HepG2 (cell line): ENCODE results near the gene ZNF606. TPM values are rescaled to one million over a fixed set of nuclear protein-coding genes. Genes with fewer than 3 reads are reported as not detected.

Source experiments
- ASH2L ChIP-seq: fragments of 300-600, 200-600 bp; sonication (generic); IDR thresholded peaks from 2 replicates; pipeline ENCODE4 v1.7.0; 2017; ENCODE audit warnings: low read depth, mild to moderate bottlenecking, moderate library complexity, mixed read lengths, low read length; ENCODE audit not compliant: insufficient read length
- BRD4 ChIP-seq: sonication (generic); formaldehyde crosslinking; IDR thresholded peaks from 2 replicates; pipeline ENCODE4 v1.4.0; 2020; ENCODE audit warnings: missing genetic modification reagents
- GABPA ChIP-seq, 2 experiments: IDR thresholded peaks; 2 replicates each; pipeline ENCODE4 v1.6.1; 2011 to 2016; ENCODE audit warnings: low read depth in 2 of 2, low read length in 1 of 2, missing biosample characterization in 1 of 2, missing genetic modification characterization in 1 of 2
- KLF12 ChIP-seq: sonication (generic); formaldehyde crosslinking; IDR thresholded peaks from 2 replicates; pipeline ENCODE4 v1.4.0; 2020; ENCODE audit warnings: missing genetic modification reagents, borderline replicate concordance
- PHF20 ChIP-seq: sonication (generic); formaldehyde crosslinking; IDR thresholded peaks from 2 replicates; pipeline ENCODE4 v1.5.0; 2020; ENCODE audit warnings: mild to moderate bottlenecking, missing genetic modification reagents
- SPEN ChIP-seq: sonication (generic); formaldehyde crosslinking; IDR thresholded peaks from 2 replicates; pipeline ENCODE4 v1.5.1; 2020; ENCODE audit warnings: low read depth, mild to moderate bottlenecking, missing genetic modification reagents
- SRF ChIP-seq: IDR thresholded peaks from 2 replicates; pipeline ENCODE4 v1.6.1; 2011; ENCODE audit warnings: mild to moderate bottlenecking, low read depth, low read length, moderate library complexity
- SUZ12 ChIP-seq: fragments of 150-350 bp; IDR thresholded peaks from 2 replicates; pipeline ENCODE4 v1.6.1; 2014; ENCODE audit warnings: low read depth, low read length
- ZBTB7A ChIP-seq: sonication (generic); formaldehyde crosslinking; IDR thresholded peaks from 2 replicates; pipeline ENCODE4 v1.8.0; 2022; ENCODE audit warnings: mild to moderate bottlenecking, missing genetic modification reagents
- ZBTB7B ChIP-seq: sonication (generic); formaldehyde crosslinking; IDR thresholded peaks from 2 replicates; pipeline ENCODE4 v1.4.0; 2020; ENCODE audit warnings: missing genetic modification reagents
- ZFP37 ChIP-seq: sonication (generic); formaldehyde crosslinking; IDR thresholded peaks from 2 replicates; pipeline ENCODE4 v1.4.0; 2020; ENCODE audit warnings: missing genetic modification reagents, borderline replicate concordance
- ZNF12 ChIP-seq: sonication (generic); formaldehyde crosslinking; IDR thresholded peaks from 2 replicates; pipeline ENCODE4 v1.5.0; 2020; ENCODE audit warnings: missing genetic modification reagents
- ZNF136 ChIP-seq: sonication (generic); formaldehyde crosslinking; IDR thresholded peaks from 2 replicates; pipeline ENCODE4 v1.8.1; 2022; ENCODE audit warnings: low read depth, mild to moderate bottlenecking, moderate library complexity, missing genetic modification reagents
- ZNF143 ChIP-seq: sonication (generic); formaldehyde crosslinking; IDR thresholded peaks from 2 replicates; pipeline ENCODE4 v1.4.0; 2020; ENCODE audit warnings: missing genetic modification reagents
- ZNF296 ChIP-seq: sonication (generic); formaldehyde crosslinking; conservative IDR thresholded peaks from 2 replicates; pipeline ENCODE4 v1.5.0; 2020; ENCODE audit warnings: mild to moderate bottlenecking, missing genetic modification reagents
- ZNF709 ChIP-seq: sonication (generic); formaldehyde crosslinking; IDR thresholded peaks from 2 replicates; pipeline ENCODE4 v1.5.0; 2020; ENCODE audit warnings: mild to moderate bottlenecking, missing genetic modification reagents
- ZNF776 ChIP-seq: sonication (generic); formaldehyde crosslinking; IDR thresholded peaks from 2 replicates; pipeline ENCODE4 v1.4.0; 2020; ENCODE audit warnings: mild to moderate bottlenecking, missing genetic modification reagents
- polyA plus RNA-seq, 8 experiments: library from polyadenylated mRNA; depleted of rRNA in 3 of 8; stranded (reverse) in 7 of 8; unstranded in 1 of 8; fragments of >200 nt; fragmentation: Illumina TruSeq in 4 of 8; extraction: Trizol in 4 of 8; gene quantifications; 2 replicates each; pipeline versions ENCODE4 v1.2.1 to v1.2.3, GENCODE V29; 2011 to 2016; ENCODE audit warnings: low read depth in 4 of 8, missing spikeins in 1 of 8, mixed read lengths in 1 of 8; ENCODE audit not compliant: insufficient read depth in 1 of 8
- total RNA-seq, 5 experiments: library from RNA; depleted of rRNA; stranded (reverse); fragments of >200 nt; fragmentation: Illumina TruSeq; extraction: Trizol; gene quantifications; 2 replicates each; pipeline ENCODE4 v1.2.3, GENCODE V29; 2016; ENCODE audit warnings: low read depth in 1 of 5
- TF ChIP-seq, protein P1 (sequence below): sonication (generic); formaldehyde crosslinking; IDR thresholded peaks from 2 replicates; pipeline ENCODE4 v1.5.0; 2020; ENCODE audit warnings: missing genetic modification reagents
- TF ChIP-seq, protein P2 (sequence below): sonication (generic); formaldehyde crosslinking; IDR thresholded peaks from 2 replicates; pipeline ENCODE4 v1.5.0; 2020; ENCODE audit warnings: mild to moderate bottlenecking, missing genetic modification reagents, moderate library complexity
- TF ChIP-seq, protein P3 (sequence below): sonication (generic); formaldehyde crosslinking; IDR thresholded peaks from 2 replicates; pipeline ENCODE4 v1.5.1; 2020; ENCODE audit warnings: mild to moderate bottlenecking, moderate library complexity, missing genetic modification reagents
- TF ChIP-seq, protein P4 (sequence below): sonication (generic); formaldehyde crosslinking; IDR thresholded peaks from 2 replicates; pipeline ENCODE4 v1.4.0; 2020; ENCODE audit warnings: missing genetic modification reagents, borderline replicate concordance
- TF ChIP-seq, protein P5 (sequence below): fragments of 450-650 bp; IDR thresholded peaks from 2 replicates; pipeline ENCODE4 v1.6.1; 2017

ZNF606 gene
- total and polyA plus RNA-seq, 2 of the 13 experiments (the other 11 are each of a cell fraction or from before 2014, with no cell fraction given) = 4.2 to 14.8 TPM

DNA sequence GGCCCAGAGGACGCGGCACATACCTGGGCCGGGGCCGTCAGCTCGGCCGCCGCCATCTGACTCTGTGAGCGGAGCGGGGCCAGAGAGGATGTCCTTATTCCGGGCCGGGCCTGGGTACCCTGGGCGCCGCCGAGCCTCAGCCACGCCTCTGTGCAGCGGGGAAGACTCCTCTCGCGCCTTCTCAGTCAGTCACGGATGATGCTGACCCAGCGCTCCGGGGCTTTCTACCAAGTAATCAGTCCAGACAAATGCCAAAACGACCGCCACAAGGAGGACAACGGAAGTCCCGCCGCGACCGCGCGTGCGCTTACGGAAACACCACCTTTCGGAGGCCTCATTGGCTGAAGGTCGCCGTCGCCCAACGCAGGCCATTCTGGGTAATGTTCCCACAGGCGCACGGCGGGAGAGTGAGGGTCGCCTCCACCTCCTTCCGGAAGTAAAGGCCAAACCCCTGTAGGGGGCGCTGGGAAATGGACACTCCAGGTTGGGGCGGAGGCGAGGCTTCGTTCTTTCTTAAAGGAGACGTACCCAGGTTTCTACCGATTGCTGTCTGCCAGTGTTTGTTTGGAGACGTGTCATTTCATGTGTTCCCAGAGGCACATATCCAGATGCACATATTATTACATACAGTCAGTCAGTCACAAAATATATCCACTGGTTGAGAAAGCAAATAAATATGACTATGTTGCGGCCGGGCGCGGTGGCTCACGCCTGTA lies 55.0 kb downstream of the ZNF606 start, which contains the start of gene ZNF256 (continued):
- peak; percentile 100 for TF ChIP-seq SPEN
- TF ChIP-seq, protein P1, sequence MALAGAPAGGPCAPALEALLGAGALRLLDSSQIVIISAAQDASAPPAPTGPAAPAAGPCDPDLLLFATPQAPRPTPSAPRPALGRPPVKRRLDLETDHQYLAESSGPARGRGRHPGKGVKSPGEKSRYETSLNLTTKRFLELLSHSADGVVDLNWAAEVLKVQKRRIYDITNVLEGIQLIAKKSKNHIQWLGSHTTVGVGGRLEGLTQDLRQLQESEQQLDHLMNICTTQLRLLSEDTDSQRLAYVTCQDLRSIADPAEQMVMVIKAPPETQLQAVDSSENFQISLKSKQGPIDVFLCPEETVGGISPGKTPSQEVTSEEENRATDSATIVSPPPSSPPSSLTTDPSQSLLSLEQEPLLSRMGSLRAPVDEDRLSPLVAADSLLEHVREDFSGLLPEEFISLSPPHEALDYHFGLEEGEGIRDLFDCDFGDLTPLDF (CRISPR knock-in tag) = peak; percentile 86
- TF ChIP-seq ZNF143 = peak; percentile 92
- TF ChIP-seq, protein P2, sequence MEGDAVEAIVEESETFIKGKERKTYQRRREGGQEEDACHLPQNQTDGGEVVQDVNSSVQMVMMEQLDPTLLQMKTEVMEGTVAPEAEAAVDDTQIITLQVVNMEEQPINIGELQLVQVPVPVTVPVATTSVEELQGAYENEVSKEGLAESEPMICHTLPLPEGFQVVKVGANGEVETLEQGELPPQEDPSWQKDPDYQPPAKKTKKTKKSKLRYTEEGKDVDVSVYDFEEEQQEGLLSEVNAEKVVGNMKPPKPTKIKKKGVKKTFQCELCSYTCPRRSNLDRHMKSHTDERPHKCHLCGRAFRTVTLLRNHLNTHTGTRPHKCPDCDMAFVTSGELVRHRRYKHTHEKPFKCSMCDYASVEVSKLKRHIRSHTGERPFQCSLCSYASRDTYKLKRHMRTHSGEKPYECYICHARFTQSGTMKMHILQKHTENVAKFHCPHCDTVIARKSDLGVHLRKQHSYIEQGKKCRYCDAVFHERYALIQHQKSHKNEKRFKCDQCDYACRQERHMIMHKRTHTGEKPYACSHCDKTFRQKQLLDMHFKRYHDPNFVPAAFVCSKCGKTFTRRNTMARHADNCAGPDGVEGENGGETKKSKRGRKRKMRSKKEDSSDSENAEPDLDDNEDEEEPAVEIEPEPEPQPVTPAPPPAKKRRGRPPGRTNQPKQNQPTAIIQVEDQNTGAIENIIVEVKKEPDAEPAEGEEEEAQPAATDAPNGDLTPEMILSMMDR (CRISPR knock-in tag) = peak; percentile 93
- no peak for TF ChIP-seq ZNF296 (CRISPR knock-in tag)
- TF ChIP-seq, protein P3, sequence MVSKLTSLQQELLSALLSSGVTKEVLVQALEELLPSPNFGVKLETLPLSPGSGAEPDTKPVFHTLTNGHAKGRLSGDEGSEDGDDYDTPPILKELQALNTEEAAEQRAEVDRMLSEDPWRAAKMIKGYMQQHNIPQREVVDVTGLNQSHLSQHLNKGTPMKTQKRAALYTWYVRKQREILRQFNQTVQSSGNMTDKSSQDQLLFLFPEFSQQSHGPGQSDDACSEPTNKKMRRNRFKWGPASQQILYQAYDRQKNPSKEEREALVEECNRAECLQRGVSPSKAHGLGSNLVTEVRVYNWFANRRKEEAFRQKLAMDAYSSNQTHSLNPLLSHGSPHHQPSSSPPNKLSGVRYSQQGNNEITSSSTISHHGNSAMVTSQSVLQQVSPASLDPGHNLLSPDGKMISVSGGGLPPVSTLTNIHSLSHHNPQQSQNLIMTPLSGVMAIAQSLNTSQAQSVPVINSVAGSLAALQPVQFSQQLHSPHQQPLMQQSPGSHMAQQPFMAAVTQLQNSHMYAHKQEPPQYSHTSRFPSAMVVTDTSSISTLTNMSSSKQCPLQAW (CRISPR knock-in tag) = peak; percentile 49
- peak; percentile 35; the same call in 1 of the 2 replicates for TF ChIP-seq ZNF709
- peak; percentile 65 for TF ChIP-seq ASH2L
- TF ChIP-seq, protein P4, sequence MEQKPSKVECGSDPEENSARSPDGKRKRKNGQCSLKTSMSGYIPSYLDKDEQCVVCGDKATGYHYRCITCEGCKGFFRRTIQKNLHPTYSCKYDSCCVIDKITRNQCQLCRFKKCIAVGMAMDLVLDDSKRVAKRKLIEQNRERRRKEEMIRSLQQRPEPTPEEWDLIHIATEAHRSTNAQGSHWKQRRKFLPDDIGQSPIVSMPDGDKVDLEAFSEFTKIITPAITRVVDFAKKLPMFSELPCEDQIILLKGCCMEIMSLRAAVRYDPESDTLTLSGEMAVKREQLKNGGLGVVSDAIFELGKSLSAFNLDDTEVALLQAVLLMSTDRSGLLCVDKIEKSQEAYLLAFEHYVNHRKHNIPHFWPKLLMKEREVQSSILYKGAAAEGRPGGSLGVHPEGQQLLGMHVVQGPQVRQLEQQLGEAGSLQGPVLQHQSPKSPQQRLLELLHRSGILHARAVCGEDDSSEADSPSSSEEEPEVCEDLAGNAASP (CRISPR knock-in tag) = peak; percentile 39; the same call in 1 of the 2 replicates
- peak; percentile 31; the same call in 1 of the 2 replicates for TF ChIP-seq SUZ12
- TF ChIP-seq ZBTB7A = peak; percentile 93
- TF ChIP-seq, protein P5, sequence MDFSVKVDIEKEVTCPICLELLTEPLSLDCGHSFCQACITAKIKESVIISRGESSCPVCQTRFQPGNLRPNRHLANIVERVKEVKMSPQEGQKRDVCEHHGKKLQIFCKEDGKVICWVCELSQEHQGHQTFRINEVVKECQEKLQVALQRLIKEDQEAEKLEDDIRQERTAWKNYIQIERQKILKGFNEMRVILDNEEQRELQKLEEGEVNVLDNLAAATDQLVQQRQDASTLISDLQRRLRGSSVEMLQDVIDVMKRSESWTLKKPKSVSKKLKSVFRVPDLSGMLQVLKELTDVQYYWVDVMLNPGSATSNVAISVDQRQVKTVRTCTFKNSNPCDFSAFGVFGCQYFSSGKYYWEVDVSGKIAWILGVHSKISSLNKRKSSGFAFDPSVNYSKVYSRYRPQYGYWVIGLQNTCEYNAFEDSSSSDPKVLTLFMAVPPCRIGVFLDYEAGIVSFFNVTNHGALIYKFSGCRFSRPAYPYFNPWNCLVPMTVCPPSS = no peak
- TF ChIP-seq ZFP37 (CRISPR knock-in tag) = 0 out of 2 replicates have a peak, but pooled peaks have one; percentile 24
- 0 out of 2 replicates have a peak, but pooled peaks have one; percentile 48 for TF ChIP-seq ZNF12
- TF ChIP-seq PHF20 (CRISPR knock-in tag) = peak; percentile 92
- 0 out of 2 replicates have a peak, but pooled peaks have one; percentile 16 for TF ChIP-seq BRD4
- TF ChIP-seq ZNF136 (CRISPR knock-in tag) = no peak
- TF ChIP-seq ZNF776 (CRISPR knock-in tag) = no peak
- peak; percentile 45; the same call in 1 of the 2 replicates for TF ChIP-seq SRF
- 0 out of 2 replicates have a peak, but pooled peaks have one; percentile 23 for TF ChIP-seq ZBTB7B (CRISPR knock-in tag)
- TF ChIP-seq GABPA (IDR thresholded peaks at IDR 0.05; ENCODE audit: low read depth, low read length) = peak; percentile 89
- TF ChIP-seq GABPA (CRISPR knock-in tag; IDR thresholded peaks at IDR 0.05; ENCODE audit: low read depth) = peak; percentile 96
- TF ChIP-seq KLF12 (CRISPR knock-in tag) = peak; percentile 83; the same call in 1 of the 2 replicates
